ENCODE results near the gene KRTAP5-10. TPM values are rescaled to one million over a fixed set of nuclear protein-coding genes. Genes with fewer than 3 reads are reported as not detected.

The KRTAP5-10 gene
- total RNA-seq, 3 donors from 2014 or later = not detected

DNA sequence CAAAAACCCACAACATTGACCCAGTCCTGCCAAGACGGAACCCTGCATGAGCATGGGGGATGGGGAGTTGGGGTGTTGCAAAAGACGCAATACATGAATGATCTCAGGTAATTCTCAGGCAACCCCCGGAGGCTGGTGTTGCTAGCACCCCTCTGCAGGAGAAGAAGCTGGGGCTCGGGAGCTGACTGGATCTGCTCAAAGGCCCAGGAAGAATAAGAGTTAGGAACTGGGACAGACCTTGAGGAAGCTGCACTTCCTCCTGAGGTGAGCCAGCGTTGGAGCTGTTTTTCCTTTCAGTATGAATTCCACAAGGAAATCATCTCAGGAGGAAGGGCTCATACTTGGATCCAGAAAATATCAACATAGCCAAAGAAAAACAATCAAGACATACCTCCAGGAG is 17.2 kb upstream of the KRTAP5-10 start, which contains the start of gene KRTAP5-9:
TSS of gene KRTAP5-9 (plus strand) at position 301 of the 400 bp plus-strand sequence. CDS start 238 bp downstream, outside the sequence.
- Histone ChIP-seq H3K4me1 (no peaks in the 10 kb centered on the region), H3K9me3 (peaks cover 0 to 4% of the 10 kb centered on the region in 2 donors), H3K27me3 (no peaks in the 10 kb centered on the region), H3K4me3 (no peak within 1 kb of the TSS), H3K36me3 (no peaks in the 10 kb centered on the region), H3K27ac (no peak within 1 kb of the TSS)
- intact Hi-C loops (cut with DNase I; ENCODE audit: low total_unique reads) = no loop called here
- DNase-seq (ENCODE audit: low spot score in 2 of 2) = no peak
- TF ChIP-seq, protein P1, sequence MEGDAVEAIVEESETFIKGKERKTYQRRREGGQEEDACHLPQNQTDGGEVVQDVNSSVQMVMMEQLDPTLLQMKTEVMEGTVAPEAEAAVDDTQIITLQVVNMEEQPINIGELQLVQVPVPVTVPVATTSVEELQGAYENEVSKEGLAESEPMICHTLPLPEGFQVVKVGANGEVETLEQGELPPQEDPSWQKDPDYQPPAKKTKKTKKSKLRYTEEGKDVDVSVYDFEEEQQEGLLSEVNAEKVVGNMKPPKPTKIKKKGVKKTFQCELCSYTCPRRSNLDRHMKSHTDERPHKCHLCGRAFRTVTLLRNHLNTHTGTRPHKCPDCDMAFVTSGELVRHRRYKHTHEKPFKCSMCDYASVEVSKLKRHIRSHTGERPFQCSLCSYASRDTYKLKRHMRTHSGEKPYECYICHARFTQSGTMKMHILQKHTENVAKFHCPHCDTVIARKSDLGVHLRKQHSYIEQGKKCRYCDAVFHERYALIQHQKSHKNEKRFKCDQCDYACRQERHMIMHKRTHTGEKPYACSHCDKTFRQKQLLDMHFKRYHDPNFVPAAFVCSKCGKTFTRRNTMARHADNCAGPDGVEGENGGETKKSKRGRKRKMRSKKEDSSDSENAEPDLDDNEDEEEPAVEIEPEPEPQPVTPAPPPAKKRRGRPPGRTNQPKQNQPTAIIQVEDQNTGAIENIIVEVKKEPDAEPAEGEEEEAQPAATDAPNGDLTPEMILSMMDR (IDR thresholded peaks at IDR 0.05) = no peak
- TF ChIP-seq POLR2A (IDR thresholded peaks at IDR 0.05) (no peak), POLR2AphosphoS5 (IDR thresholded peaks at IDR 0.05) (no peak)

GRCh38 chr11:71548716-71549151 is 16.6 kb upstream of the KRTAP5-10 start:
- Histone ChIP-seq H3K4me1 (no peaks in the 10 kb centered on the region), H3K27ac (no peak overlapping the region), H3K4me3 (no peak overlapping the region), H3K36me3 (no peaks in the 10 kb centered on the region), H3K27me3 (no peaks in the 10 kb centered on the region), H3K9me3 (peaks cover 0 to 4% of the 10 kb centered on the region in 2 donors)
- no peak for DNase-seq (ENCODE audit: low spot score in 2 of 2)
- TF ChIP-seq POLR2A (IDR thresholded peaks at IDR 0.05) = no peak
- TF ChIP-seq, protein P1 (IDR thresholded peaks at IDR 0.05) = no peak
- no peak for TF ChIP-seq POLR2AphosphoS5 (IDR thresholded peaks at IDR 0.05)
- intact Hi-C loops (cut with DNase I; ENCODE audit: low total_unique reads) = no loop called here

DNA sequence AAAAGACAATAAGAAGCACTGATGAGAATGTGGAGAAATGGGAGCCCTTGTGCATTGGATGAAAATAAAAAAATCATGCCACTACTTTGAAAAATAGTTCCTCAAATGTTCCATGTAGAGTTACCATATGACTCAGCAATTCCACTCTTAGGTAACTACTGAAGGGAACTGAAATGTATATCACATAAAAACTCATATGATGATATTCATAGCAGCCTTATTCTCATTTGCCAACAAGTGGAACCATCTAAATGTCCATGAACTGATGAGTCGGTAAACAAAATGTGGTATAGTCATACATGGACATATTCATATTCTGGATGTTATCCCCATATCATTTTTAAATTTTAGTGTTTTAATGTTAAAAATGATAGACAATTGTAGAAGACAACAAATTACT is 13.7 kb upstream of the KRTAP5-10 start:
- Histone ChIP-seq H3K4me1 (no peaks in the 10 kb centered on the region), H3K9me3 (peaks cover 0 to 4% of the 10 kb centered on the region in 2 donors), H3K4me3 (no peak overlapping the region), H3K27me3 (no peaks in the 10 kb centered on the region), H3K36me3 (no peaks in the 10 kb centered on the region), H3K27ac (no peak overlapping the region)
- intact Hi-C loops (cut with DNase I; ENCODE audit: low total_unique reads) = no loop called here
- no peak for DNase-seq (ENCODE audit: low spot score in 2 of 2)
- TF ChIP-seq, protein P1 (IDR thresholded peaks at IDR 0.05) = no peak
- TF ChIP-seq POLR2AphosphoS5 (IDR thresholded peaks at IDR 0.05) = no peak
- TF ChIP-seq POLR2A (IDR thresholded peaks at IDR 0.05) = no peak

DNA sequence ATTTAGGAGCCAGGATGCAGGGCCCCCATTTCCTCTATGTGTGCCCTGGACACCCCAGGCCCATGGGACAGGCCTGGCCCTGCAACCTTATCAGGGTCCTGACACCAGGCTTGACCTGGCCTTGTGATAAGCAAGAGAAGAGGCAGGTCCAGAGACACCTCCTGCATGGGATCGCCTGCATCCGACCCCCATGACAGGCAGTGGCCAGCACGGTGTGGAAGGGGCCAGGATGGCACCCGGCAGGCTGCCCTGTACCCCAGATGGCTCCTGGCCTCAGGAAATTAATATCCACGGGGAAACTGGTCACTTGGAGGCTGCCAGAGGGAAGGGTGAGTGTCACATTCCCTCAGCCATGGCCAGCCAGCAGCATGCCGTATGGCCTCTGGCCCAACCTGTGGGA is 10.4 kb upstream of the KRTAP5-10 start:
- Histone ChIP-seq H3K4me3 (no peak overlapping the region), H3K27me3 (no peaks in the 10 kb centered on the region), H3K4me1 (no peaks in the 10 kb centered on the region), H3K27ac (no peak overlapping the region), H3K36me3 (no peaks in the 10 kb centered on the region), H3K9me3 (no peaks in the 10 kb centered on the region)
- TF ChIP-seq POLR2AphosphoS5 (IDR thresholded peaks at IDR 0.05) = no peak
- TF ChIP-seq POLR2A (IDR thresholded peaks at IDR 0.05) = no peak
- TF ChIP-seq, protein P1 (IDR thresholded peaks at IDR 0.05) = no peak
- no peak for DNase-seq (ENCODE audit: low spot score in 2 of 2)
- intact Hi-C loops (cut with DNase I; ENCODE audit: low total_unique reads) = no loop called here

- Histone ChIP-seq H3K4me1 (no peaks in the 10 kb centered on the region), H3K36me3 (no peaks in the 10 kb centered on the region), H3K27ac (no peak overlapping the region), H3K27me3 (no peaks in the 10 kb centered on the region), H3K4me3 (no peak overlapping the region), H3K9me3 (no peaks in the 10 kb centered on the region)
- intact Hi-C loops (cut with DNase I; ENCODE audit: low total_unique reads) = no loop called here
- no peak for DNase-seq (ENCODE audit: low spot score in 2 of 2)
- no peak for TF ChIP-seq POLR2AphosphoS5 (IDR thresholded peaks at IDR 0.05)
- TF ChIP-seq POLR2A (IDR thresholded peaks at IDR 0.05) = no peak
- TF ChIP-seq, protein P1 (IDR thresholded peaks at IDR 0.05) = no peak
These were observed 9.9 kb upstream of the KRTAP5-10 start for GRCh38 chr11:71555508-71555907.

Measured in breast epithelium (tissue), 4 donors.